A549 (cell line): ENCODE data around the gene IRX5. TPM values are rescaled to one million over a fixed set of nuclear protein-coding genes. Genes with fewer than 3 reads are reported as not detected.

Experiments used
- ATAC-seq, 2 experiments: fragments of 200-7000 bp in 1 of 2; fragments of >200 bp in 1 of 2; cut with Nextera tagmentation in 1 of 2; cut with Tn5 transposase in 1 of 2; 3 replicates each; pipeline versions ENCODE4 v1.8.0 to v1.9.1; 2018 to 2020; ENCODE audit warnings: mild to moderate bottlenecking in 1 of 2, moderate library complexity in 1 of 2
- CTCF ChIA-PET: fragments of 300-600 bp; sonication (Branson Sonifier 250); formaldehyde crosslinking; extraction: SDS; loops from one replicate; lab custom pipeline; 2021; ENCODE audit warnings: antibody characterized with exemption, inconsistent platforms; lab: Yijun Ruan, JAX
- POLR2A ChIA-PET: fragments of 350-600 bp; formaldehyde crosslinking; extraction: SDS; loops from one replicate; lab custom pipeline; 2021; ENCODE audit warnings: antibody characterized with exemption, inconsistent platforms; lab: Yijun Ruan, JAX
- DNase-seq, 2 experiments: peaks; one replicate each; pipeline versions ENCODE4 v3.0.0 to v3.0.0-alpha.2; 2011 to 2016; ENCODE audit warnings: low read depth in 1 of 2, low spot score in 1 of 2
- FAIRE-seq: peaks from 2 replicates; lab custom pipeline; 2011; peaks lifted over from hg19 to GRCh38; lab: Jason Lieb, UNC
- H3K27ac ChIP-seq, 2 experiments: fragments of >200 bp; sonication (Bioruptor Twin); formaldehyde crosslinking; 3 replicates each; pipeline ENCODE4 v1.5.1; 2016 to 2017
- H3K4me1 ChIP-seq: fragments of >200 bp; sonication (Bioruptor Twin); formaldehyde crosslinking; 3 replicates; pipeline ENCODE4 v1.6.1; 2016
- H3K4me2 ChIP-seq: fragments of >200 bp; sonication (Bioruptor Twin); formaldehyde crosslinking; 3 replicates; pipeline ENCODE4 v1.6.1; 2016
- H3K4me3 ChIP-seq: fragments of >200 bp; sonication (Bioruptor Twin); formaldehyde crosslinking; 3 replicates; pipeline ENCODE4 v1.5.1; 2016
- H3K9me3 ChIP-seq: fragments of >200 bp; sonication (Bioruptor Twin); formaldehyde crosslinking; 3 replicates; pipeline ENCODE4 v1.6.1; 2016
- CBX2 ChIP-seq: fragments of 200-600 bp; sonication (generic); IDR thresholded peaks from 2 replicates; pipeline ENCODE4 v1.6.1; 2016; ENCODE audit warnings: low read depth, mild to moderate bottlenecking, borderline replicate concordance
- CBX8 ChIP-seq: fragments of 200-600 bp; sonication (generic); IDR thresholded peaks from 2 replicates; pipeline ENCODE4 v1.6.1; 2016
- CEBPB ChIP-seq, 2 experiments: fragments of >200 bp in 1 of 2; sonication (Bioruptor Twin) in 1 of 2; formaldehyde crosslinking in 1 of 2; IDR thresholded peaks; 2 replicates each; pipeline ENCODE4 v1.6.1; 2012 to 2016
- EHF ChIP-seq: fragments of 250-450 bp; sonication (Bioruptor Pico); IDR thresholded peaks from 2 replicates; pipeline ENCODE4 v1.5.0; 2020; ENCODE audit warnings: mild to moderate bottlenecking
- EHMT2 ChIP-seq: fragments of 200-600 bp; sonication (generic); IDR thresholded peaks from 2 replicates; pipeline ENCODE4 v1.6.1; 2016; ENCODE audit warnings: antibody characterized with exemption, low read depth, mild to moderate bottlenecking, moderate library complexity
- EP300 ChIP-seq, 2 experiments: fragments of >200 bp; sonication (Bioruptor Twin); formaldehyde crosslinking; IDR thresholded peaks; 2 replicates in 1 of 2; 3 replicates in 1 of 2; pipeline ENCODE4 v1.6.1; 2016 to 2017
- ESRRA ChIP-seq: fragments of 150-350 bp; IDR thresholded peaks from 2 replicates; pipeline ENCODE4 v1.6.1; 2014; ENCODE audit warnings: mild to moderate bottlenecking, low read length, borderline replicate concordance
- GATA3 ChIP-seq: IDR thresholded peaks from 2 replicates; pipeline ENCODE4 v1.6.1; 2012; ENCODE audit warnings: borderline replicate concordance
- HDAC2 ChIP-seq: fragments of 200-600 bp; sonication (generic); IDR thresholded peaks from 2 replicates; pipeline ENCODE4 v1.6.1; 2016
- HES2 ChIP-seq: fragments of >200 bp; sonication (Bioruptor Twin); formaldehyde crosslinking; IDR thresholded peaks from 2 replicates; pipeline ENCODE4 v1.6.1; 2016
- KDM1A ChIP-seq: fragments of 200-600 bp; sonication (generic); IDR thresholded peaks from 2 replicates; pipeline ENCODE4 v1.6.1; 2016; ENCODE audit warnings: low read depth, mild to moderate bottlenecking
- MAFK ChIP-seq: fragments of 450-650 bp; IDR thresholded peaks from 2 replicates; pipeline ENCODE4 v1.6.1; 2014; ENCODE audit not compliant: partially characterized antibody
- MAX ChIP-seq: IDR thresholded peaks from 2 replicates; pipeline ENCODE4 v1.6.1; 2012
- MAZ ChIP-seq: fragments of 150-350 bp; IDR thresholded peaks from 2 replicates; pipeline ENCODE4 v1.6.1; 2014; ENCODE audit warnings: antibody characterized with exemption, low read depth, low read length, borderline replicate concordance
- MYC ChIP-seq: IDR thresholded peaks from 2 replicates; pipeline ENCODE4 v1.6.1; 2012; ENCODE audit warnings: mild to moderate bottlenecking, inconsistent platforms, low read length, improper control_type of control experiment, borderline replicate concordance
- RAD21 ChIP-seq, 2 experiments: fragments of >200 bp in 1 of 2; sonication (Bioruptor Twin) in 1 of 2; formaldehyde crosslinking in 1 of 2; IDR thresholded peaks in 1 of 2; conservative IDR thresholded peaks in 1 of 2; 2 replicates in 1 of 2; 3 replicates in 1 of 2; pipeline ENCODE4 v1.6.1; 2012 to 2018; ENCODE audit warnings: inconsistent platforms in 1 of 2
- RARB ChIP-seq: fragments of 250-450 bp; sonication (Bioruptor Pico); IDR thresholded peaks from 2 replicates; pipeline ENCODE4 v1.8.0; 2021; ENCODE audit warnings: mild to moderate bottlenecking, moderate library complexity
- RCOR1 ChIP-seq: fragments of 150-350 bp; IDR thresholded peaks from 2 replicates; pipeline ENCODE4 v1.6.1; 2014; ENCODE audit warnings: antibody characterized with exemption, low read length, low read depth
- RNF2 ChIP-seq: fragments of 200-600 bp; sonication (generic); IDR thresholded peaks from 2 replicates; pipeline ENCODE4 v1.6.1; 2016; ENCODE audit warnings: low read depth, mild to moderate bottlenecking, antibody characterized with exemption, moderate library complexity, borderline replicate concordance
- TFCP2L1 ChIP-seq: fragments of 250-450 bp; sonication (Bioruptor Pico); IDR thresholded peaks from 2 replicates; pipeline ENCODE4 v1.5.0; 2021; ENCODE audit warnings: mild to moderate bottlenecking
- USF2 ChIP-seq: fragments of 450-650 bp; IDR thresholded peaks from 2 replicates; pipeline ENCODE4 v1.6.1; 2014; ENCODE audit warnings: antibody characterized with exemption
- ZSCAN20 ChIP-seq: fragments of 250-450 bp; sonication (Bioruptor Pico); IDR thresholded peaks from 2 replicates; pipeline ENCODE4 v1.8.0; 2022; ENCODE audit warnings: mild to moderate bottlenecking, moderate library complexity
- WGBS: methylation state at CpG from one replicate; pipeline ENCODE4 v1.1.6; 2017; ENCODE audit errors: missing lambda C conversion rate; 5-methylcytosine and 5-hydroxymethylcytosine counted together
- polyA plus RNA-seq, 4 experiments: library from polyadenylated mRNA; depleted of rRNA in 3 of 4; stranded (reverse); fragments of >200 nt; fragmentation: RNase III in 1 of 4; extraction: RNeasy Plus Mini Kit Qiagen cat#74134 plus additional on column Dnase treatment in 1 of 4; gene quantifications; 2 replicates in 3 of 4; 3 replicates in 1 of 4; pipeline ENCODE4 v1.2.3, GENCODE V29; 2011 to 2017
- TF ChIP-seq, protein P1 (sequence below): IDR thresholded peaks from 2 replicates; pipeline ENCODE4 v1.6.1; 2012

The IRX5 gene
- polyA plus RNA-seq, 2 of the 4 experiments (the other 2 are of a cell fraction) = 0.67 to 0.88 TPM

DNA sequence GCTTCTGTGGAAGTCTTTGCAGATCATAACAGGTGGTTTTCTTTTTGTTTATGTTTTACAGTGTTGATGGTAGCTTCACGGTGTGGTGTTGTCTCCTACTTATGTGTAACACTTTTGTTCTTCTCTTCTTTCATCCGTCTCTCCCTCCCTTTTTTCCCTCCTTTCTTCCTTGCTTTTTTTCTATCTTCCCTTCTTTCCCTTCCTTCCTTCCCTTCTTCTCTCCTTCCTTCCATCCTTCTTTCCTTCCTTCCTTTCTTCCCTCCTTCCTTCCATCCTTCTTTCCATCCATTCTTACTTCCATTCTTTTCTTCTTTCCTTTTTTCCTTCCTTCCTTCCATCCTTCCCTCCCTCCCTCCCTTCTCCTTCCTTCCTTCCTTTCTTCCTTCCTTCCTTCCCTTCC lies 31.4 kb downstream of the IRX5 start:
- WGBS = 22% methylated on average over 2 of the region's 2 CpGs
- ChIA-PET POLR2A (no interaction called here), CTCF (interaction anchor here (0.9 kb wide), 1 partner anchor 14 kb away, joined by 3 read pairs; no protein-coding TSS in a partner anchor)
- H3K27ac ChIP-seq = no peak overlapping the region
- DNase-seq (no peak), FAIRE-seq (no peak)
- no peaks in the 10 kb centered on the region for H3K4me1 ChIP-seq
- TF ChIP-seq CBX8 (no peak), GATA3 (no peak), MAFK (no peak), CBX2 (no peak), RAD21 (conservative IDR thresholded peaks at IDR 0.05 in 1 of 2, IDR thresholded peaks at IDR 0.05 in 1 of 2) (no peak), HDAC2 (no peak), RARB (no peak), TFCP2L1 (CRISPR knock-in tag) (no peak), ZSCAN20 (CRISPR knock-in tag) (no peak), ESRRA (no peak), KDM1A (no peak), MAX (no peak), USF2 (no peak)
- TF ChIP-seq, protein P1, sequence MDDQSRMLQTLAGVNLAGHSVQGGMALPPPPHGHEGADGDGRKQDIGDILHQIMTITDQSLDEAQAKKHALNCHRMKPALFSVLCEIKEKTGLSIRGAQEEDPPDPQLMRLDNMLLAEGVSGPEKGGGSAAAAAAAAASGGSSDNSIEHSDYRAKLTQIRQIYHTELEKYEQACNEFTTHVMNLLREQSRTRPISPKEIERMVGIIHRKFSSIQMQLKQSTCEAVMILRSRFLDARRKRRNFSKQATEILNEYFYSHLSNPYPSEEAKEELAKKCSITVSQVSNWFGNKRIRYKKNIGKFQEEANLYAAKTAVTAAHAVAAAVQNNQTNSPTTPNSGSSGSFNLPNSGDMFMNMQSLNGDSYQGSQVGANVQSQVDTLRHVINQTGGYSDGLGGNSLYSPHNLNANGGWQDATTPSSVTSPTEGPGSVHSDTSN = no peak
- TF ChIP-seq, all 56 proteins: peak for 0
- ATAC-seq = no peak
- Histone ChIP-seq H3K4me2 (no peak overlapping the region), H3K4me3 (no peak overlapping the region), H3K9me3 (no peaks in the 10 kb centered on the region)

- no peak overlapping the region for H3K27ac ChIP-seq
- ATAC-seq = no peak
- no peak overlapping the region for H3K4me2 ChIP-seq
- DNase-seq = no peak
- 46% methylated on average over 5 of the region's 5 CpGs for WGBS
- CTCF ChIA-PET = no interaction called here
- H3K4me1 ChIP-seq = no peaks in the 10 kb centered on the region
- POLR2A ChIA-PET = no interaction called here
- H3K4me3 ChIP-seq = no peak overlapping the region
- no peak for FAIRE-seq
- H3K9me3 ChIP-seq = no peaks in the 10 kb centered on the region
- TF ChIP-seq HES2 = no peak
- TF ChIP-seq HDAC2 = no peak
- TF ChIP-seq EP300 (IDR thresholded peaks at IDR 0.05) = no peak
Observed at GRCh38 chr16:54964239-54964638, 33.6 kb downstream of the IRX5 start.

DNA sequence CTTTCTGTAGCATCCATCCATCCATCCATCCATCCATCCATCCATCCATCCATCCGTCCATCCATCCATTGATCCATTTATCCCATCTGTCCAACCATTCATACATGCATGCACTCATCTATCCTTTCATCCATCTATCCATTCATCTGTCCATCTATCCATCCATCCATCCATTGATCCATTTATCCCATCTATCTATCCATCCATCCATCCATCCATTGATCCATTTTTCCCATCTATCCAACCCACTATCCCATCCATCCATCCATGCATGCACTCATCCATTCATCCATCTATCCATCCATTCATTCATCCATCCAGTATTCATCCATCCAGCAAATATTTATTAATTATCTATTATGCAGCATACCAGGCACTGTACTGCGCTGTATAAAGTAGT lies 34.8 kb downstream of the IRX5 start:
- Histone ChIP-seq H3K4me1 (no peaks in the 10 kb centered on the region), H3K9me3 (no peaks in the 10 kb centered on the region), H3K4me3 (no peak overlapping the region), H3K4me2 (no peak overlapping the region), H3K27ac (no peak overlapping the region)
- no peak for DNase-seq
- no peak for TF ChIP-seq MAFK
- TF ChIP-seq RCOR1 = no peak
- TF ChIP-seq, protein P1 = no peak
- TF ChIP-seq EHMT2 = no peak
- TF ChIP-seq MYC = no peak
- no peak for TF ChIP-seq MAZ
- no peak for TF ChIP-seq CEBPB (IDR thresholded peaks at IDR 0.05)
- TF ChIP-seq EHF = no peak
- TF ChIP-seq RNF2 = no peak
- TF ChIP-seq CBX2 = no peak
- FAIRE-seq = no peak
- CTCF ChIA-PET = no interaction called here
- POLR2A ChIA-PET = no interaction called here
- WGBS = 18% methylated on average over 2 of the region's 2 CpGs
- ATAC-seq = no peak
